Liver (tissue), 9 donors: ENCODE measurements around the gene RNF151. TPM values are rescaled to one million over a fixed set of nuclear protein-coding genes. Genes with fewer than 3 reads are reported as not detected.
A peak's percentile ranks its signal among the peaks of the same experiment; 100 is the strongest.
"Not testable (repeated sequence)": the region's sequence is repeated elsewhere in the genome, so short reads cannot be mapped to it uniquely, and the experiment has no call there.

Experiments
- DNase-seq: peaks from one replicate; pipeline ENCODE4 v3.0.0-alpha.2; 2017; ENCODE audit warnings: low spot score
- H3K27ac ChIP-seq, 2 donors: one replicate each; pipeline ENCODE4 v1.7.0; 2013; ENCODE audit warnings: inconsistent platforms in 2 of 2, low read length in 2 of 2, control low read depth in 1 of 2, low read depth in 1 of 2, mild to moderate bottlenecking in 1 of 2
- H3K27me3 ChIP-seq, 4 donors: one replicate each; pipeline versions ENCODE4 v1.6.1 to v1.7.0; 2013; ENCODE audit warnings: low read length in 3 of 4, inconsistent platforms in 1 of 4, mild to moderate bottlenecking in 1 of 4, moderate library complexity in 1 of 4; ENCODE audit not compliant: control insufficient read depth in 4 of 4, insufficient read depth in 4 of 4
- H3K36me3 ChIP-seq, 4 donors: one replicate each; pipeline versions ENCODE4 v1.6.1 to v1.7.0; 2013; ENCODE audit warnings: low read length in 3 of 4, mild to moderate bottlenecking in 3 of 4, low read depth in 1 of 4, moderate library complexity in 1 of 4; ENCODE audit not compliant: control insufficient read depth in 4 of 4, insufficient read depth in 3 of 4
- H3K4me1 ChIP-seq, 4 donors: one replicate each; pipeline versions ENCODE4 v1.6.1 to v1.7.0; 2013; ENCODE audit warnings: low read length in 3 of 4, mild to moderate bottlenecking in 3 of 4, moderate library complexity in 1 of 4; ENCODE audit not compliant: control insufficient read depth in 4 of 4, insufficient read depth in 4 of 4
- H3K4me3 ChIP-seq, 3 donors: one replicate each; pipeline versions ENCODE4 v1.6.1 to v1.7.0; 2013; ENCODE audit warnings: low read length in 3 of 3, control low read depth in 1 of 3, low read depth in 1 of 3, mild to moderate bottlenecking in 1 of 3
- H3K9ac ChIP-seq, 2 donors: one replicate each; pipeline ENCODE4 v1.7.0; 2013; ENCODE audit warnings: low read length in 2 of 2, mild to moderate bottlenecking in 2 of 2, moderate library complexity in 2 of 2, control low read depth in 1 of 2, low read depth in 1 of 2
- H3K9me3 ChIP-seq, 4 donors: one replicate each; pipeline versions ENCODE4 v1.6.1 to v1.7.0; 2013; ENCODE audit warnings: low read length in 3 of 4; ENCODE audit not compliant: control insufficient read depth in 4 of 4
- EGR1 ChIP-seq, 2 donors: IDR thresholded peaks; 2 replicates each; pipeline ENCODE4 v1.6.1; 2016 to 2018; ENCODE audit warnings: antibody characterized with exemption in 2 of 2, low read depth in 2 of 2
- FOXA1 ChIP-seq: IDR thresholded peaks from 2 replicates; pipeline ENCODE4 v1.6.1; 2016; ENCODE audit warnings: antibody characterized with exemption
- FOXA2 ChIP-seq: IDR thresholded peaks from 2 replicates; pipeline ENCODE4 v1.6.1; 2016; ENCODE audit warnings: antibody characterized with exemption
- GABPA ChIP-seq, 2 donors: IDR thresholded peaks in 1 of 2; conservative IDR thresholded peaks in 1 of 2; 2 replicates each; pipeline ENCODE4 v1.6.1; 2016; ENCODE audit warnings: antibody characterized with exemption in 2 of 2, mild to moderate bottlenecking in 1 of 2, moderate library complexity in 1 of 2
- HNF4A ChIP-seq, 2 donors: conservative IDR thresholded peaks; 2 replicates each; pipeline ENCODE4 v1.6.1; 2016; ENCODE audit warnings: antibody characterized with exemption in 2 of 2, mild to moderate bottlenecking in 2 of 2
- MAX ChIP-seq: IDR thresholded peaks from 2 replicates; pipeline ENCODE4 v1.6.1; 2016; ENCODE audit warnings: antibody characterized with exemption
- RAD21 ChIP-seq, 2 donors: IDR thresholded peaks; 2 replicates each; pipeline ENCODE4 v1.6.1; 2016; ENCODE audit warnings: antibody characterized with exemption in 2 of 2, mild to moderate bottlenecking in 2 of 2
- SP1 ChIP-seq: IDR thresholded peaks from 2 replicates; pipeline ENCODE4 v1.6.1; 2018; ENCODE audit warnings: antibody characterized with exemption, mild to moderate bottlenecking
- YY1 ChIP-seq: IDR thresholded peaks from 2 replicates; pipeline ENCODE4 v1.6.1; 2016; ENCODE audit warnings: antibody characterized with exemption, mild to moderate bottlenecking
- ZBTB33 ChIP-seq: IDR thresholded peaks from 2 replicates; pipeline ENCODE4 v1.6.1; 2016; ENCODE audit warnings: antibody characterized with exemption
- WGBS: extraction: QIAGEN DNeasy Blood & Tissue Kit; methylation state at CpG from one replicate; pipeline ENCODE4 v1.1.7; 2013; 5-methylcytosine and 5-hydroxymethylcytosine counted together
- polyA plus RNA-seq, 2 donors: library from polyadenylated mRNA; stranded (reverse) in 1 of 2; unstranded in 1 of 2; fragments of 200-250 nt in 1 of 2; fragments of >200 nt in 1 of 2; fragmentation: Nextera tagmentation in 1 of 2; extraction: Ambion mirVana in 1 of 2; gene quantifications; one replicate each; pipeline versions ENCODE4 v1.2.1 to v1.2.3, GENCODE V29; 2013 to 2015
- total RNA-seq, 2 donors: library from RNA; depleted of rRNA; stranded (reverse); fragments of >200 nt; gene quantifications; one replicate each; pipeline ENCODE4 v1.2.3, GENCODE V29; 2014
- donor health status: healthy.
- donor health status: healthy.
- donor health status: healthy.
- donor health status: healthy.
- donor health status: healthy.

Gene RNF151
- total and polyA plus RNA-seq, 4 donors: not detected

GRCh38 chr16:1918351-1919326, 48.0 kb upstream of the RNF151 start, which contains the start of gene HS3ST6:
Gene HS3ST6, minus strand, starts transcription at chr16:1918415. Its CDS starts 92 bp downstream, at chr16:1918323.
- Histone ChIP-seq H3K36me3 (no peaks in the 10 kb centered on the region), H3K4me3 (peak within 1 kb of the TSS in 1 of 3 donors; percentile 19), H3K4me1 (peaks cover 0 to 14% (median 5%) of the 10 kb centered on the region in 4 donors), H3K27ac (no peak within 1 kb of the TSS), H3K27me3 (peaks cover 12 to 20% (median 13%) of the 10 kb centered on the region in 4 donors), H3K9ac (no peak within 1 kb of the TSS), H3K9me3 (no peaks in the 10 kb centered on the region)
- TF ChIP-seq FOXA1 (no peak), FOXA2 (no peak), MAX (no peak), YY1 (no peak), SP1 (no peak), GABPA (IDR thresholded peaks at IDR 0.05 in 1 of 2, conservative IDR thresholded peaks at IDR 0.05 in 1 of 2) (no peak), HNF4A (conservative IDR thresholded peaks at IDR 0.05) (no peak), EGR1 (IDR thresholded peaks at IDR 0.05; ENCODE audit: low read depth in 2 of 2) (no peak), RAD21 (IDR thresholded peaks at IDR 0.05) (no peak), ZBTB33 (no peak)
- DNase-seq: no peak
- WGBS: 6% methylated on average over 71 of the region's 71 CpGs

GRCh38 chr16:1919327-1919998, 47.2 kb upstream of the RNF151 start:
- Histone ChIP-seq H3K9ac (no peak overlapping the region), H3K27ac (no peak overlapping the region), H3K4me1 (peaks cover 0 to 14% (median 5%) of the 10 kb centered on the region in 4 donors), H3K4me3 (no peak overlapping the region), H3K9me3 (no peaks in the 10 kb centered on the region), H3K27me3 (peaks cover 12 to 20% (median 13%) of the 10 kb centered on the region in 4 donors), H3K36me3 (no peaks in the 10 kb centered on the region)
- TF ChIP-seq HNF4A (conservative IDR thresholded peaks at IDR 0.05): no peak
- TF ChIP-seq RAD21 (IDR thresholded peaks at IDR 0.05): no peak
- no peak for TF ChIP-seq SP1
- TF ChIP-seq ZBTB33: no peak
- DNase-seq: no peak
- 43% methylated on average over 30 of the region's 30 CpGs for WGBS

GRCh38 chr16:1920122-1920521, 46.5 kb upstream of the RNF151 start:
- not testable (repeated sequence) for H3K36me3 ChIP-seq, H3K9ac ChIP-seq, H3K4me3 ChIP-seq, H3K9me3 ChIP-seq, H3K27ac ChIP-seq, DNase-seq
- H3K27me3 ChIP-seq: peaks cover 12 to 20% (median 12%) of the 10 kb centered on the region in 4 donors
- 67% methylated on average over 21 of the region's 21 CpGs for WGBS
- peaks cover 0 to 14% (median 5%) of the 10 kb centered on the region in 4 donors for H3K4me1 ChIP-seq
